ENCODE measurements around the gene PLCL2. TPM values are rescaled to one million over a fixed set of nuclear protein-coding genes. Genes with fewer than 3 reads are reported as not detected.

PLCL2 gene
- total and polyA plus RNA-seq, 2 donors (not counting 1 experiment from before 2014, with no cell fraction given), result 4.0 to 11.9 TPM

GRCh38 chr3:16868513-16868912 is 16.2 kb upstream of the PLCL2 start:
- Histone ChIP-seq H4K20me1 (ENCODE audit: control insufficient read depth, extremely low read depth, insufficient read depth, low read length) (no peaks in the 10 kb centered on the region), H3K27me3 (ENCODE audit: control insufficient read depth, insufficient read depth, low read length) (no peaks in the 10 kb centered on the region), H2AFZ (ENCODE audit: low read length) (no peak overlapping the region), H3K4me1 (ENCODE audit: control insufficient read depth, extremely low read depth, insufficient read depth, low read length) (no peaks in the 10 kb centered on the region), H3K9me3 (ENCODE audit: control insufficient read depth, insufficient read depth, low read depth, low read length) (no peaks in the 10 kb centered on the region), H3K27ac (ENCODE audit: insufficient read depth, low read length) (no peak overlapping the region), H3K4me3 (replicated peaks in 1 of 4; ENCODE audit: control extremely low read depth in 1 of 4, insufficient read depth in 1 of 4, low read depth in 3 of 4, low read length in 4 of 4) (no peak overlapping the region), H3K36me3 (ENCODE audit: control insufficient read depth, insufficient read depth, low read length) (no peaks in the 10 kb centered on the region), H3K9ac (ENCODE audit: insufficient read depth, low read length) (no peak overlapping the region), H3K79me2 (ENCODE audit: control insufficient read depth, insufficient read depth, low read length) (no peaks in the 10 kb centered on the region), H3K4me2 (ENCODE audit: extremely low read depth, insufficient read depth, low read length) (no peak overlapping the region)
- no peak for DNase-seq (ENCODE audit: low read depth in 2 of 2)
- no peak for TF ChIP-seq EZH2 (IDR thresholded peaks at IDR 0.05; ENCODE audit: low read length, missing control alignments)
- TF ChIP-seq CTCF (conservative IDR thresholded peaks at IDR 0.05 in 1 of 2, IDR thresholded peaks at IDR 0.05 in 1 of 2; ENCODE audit: low read depth in 1 of 2, low read length in 2 of 2), result no peak

GRCh38 chr3:16869261-16870005 is 15.3 kb upstream of the PLCL2 start:
- no peaks in the 10 kb centered on the region for H3K27me3 ChIP-seq (ENCODE audit: control insufficient read depth, insufficient read depth, low read length)
- DNase-seq (ENCODE audit: low read depth in 2 of 2), result peak in 1 of 2 donors; percentile 33
- H3K36me3 ChIP-seq (ENCODE audit: control insufficient read depth, insufficient read depth, low read length), result no peaks in the 10 kb centered on the region
- TF ChIP-seq CTCF (conservative IDR thresholded peaks at IDR 0.05 in 1 of 2, IDR thresholded peaks at IDR 0.05 in 1 of 2; ENCODE audit: low read depth in 1 of 2, low read length in 2 of 2) (no peak), EZH2 (IDR thresholded peaks at IDR 0.05; ENCODE audit: low read length, missing control alignments) (no peak)
- H3K9me3 ChIP-seq (ENCODE audit: control insufficient read depth, insufficient read depth, low read depth, low read length), result no peaks in the 10 kb centered on the region
- no peak overlapping the region for H3K27ac ChIP-seq (ENCODE audit: insufficient read depth, low read length)
- no peak overlapping the region for H3K4me3 ChIP-seq (replicated peaks in 1 of 4; ENCODE audit: control extremely low read depth in 1 of 4, insufficient read depth in 1 of 4, low read depth in 3 of 4, low read length in 4 of 4)
- no peaks in the 10 kb centered on the region for H3K79me2 ChIP-seq (ENCODE audit: control insufficient read depth, insufficient read depth, low read length)
- no peak overlapping the region for H3K9ac ChIP-seq (ENCODE audit: insufficient read depth, low read length)
- no peaks in the 10 kb centered on the region for H4K20me1 ChIP-seq (ENCODE audit: control insufficient read depth, extremely low read depth, insufficient read depth, low read length)
- no peaks in the 10 kb centered on the region for H3K4me1 ChIP-seq (ENCODE audit: control insufficient read depth, extremely low read depth, insufficient read depth, low read length)
- H3K4me2 ChIP-seq (ENCODE audit: extremely low read depth, insufficient read depth, low read length), result no peak overlapping the region
- H2AFZ ChIP-seq (ENCODE audit: low read length), result no peak overlapping the region

- no peaks in the 10 kb centered on the region for H3K4me1 ChIP-seq (ENCODE audit: control insufficient read depth, extremely low read depth, insufficient read depth, low read length)
- no peaks in the 10 kb centered on the region for H3K9me3 ChIP-seq (ENCODE audit: control insufficient read depth, insufficient read depth, low read depth, low read length)
- DNase-seq (ENCODE audit: low read depth in 2 of 2), result peak in 1 of 2 donors; percentile 60
- no peak overlapping the region for H3K4me3 ChIP-seq (replicated peaks in 1 of 4; ENCODE audit: control extremely low read depth in 1 of 4, insufficient read depth in 1 of 4, low read depth in 3 of 4, low read length in 4 of 4)
- H3K27me3 ChIP-seq (ENCODE audit: control insufficient read depth, insufficient read depth, low read length), result no peaks in the 10 kb centered on the region
- no peak overlapping the region for H3K4me2 ChIP-seq (ENCODE audit: extremely low read depth, insufficient read depth, low read length)
- H3K9ac ChIP-seq (ENCODE audit: insufficient read depth, low read length), result no peak overlapping the region
- H3K79me2 ChIP-seq (ENCODE audit: control insufficient read depth, insufficient read depth, low read length), result no peaks in the 10 kb centered on the region
- H3K36me3 ChIP-seq (ENCODE audit: control insufficient read depth, insufficient read depth, low read length), result no peaks in the 10 kb centered on the region
- no peaks in the 10 kb centered on the region for H4K20me1 ChIP-seq (ENCODE audit: control insufficient read depth, extremely low read depth, insufficient read depth, low read length)
- H2AFZ ChIP-seq (ENCODE audit: low read length), result no peak overlapping the region
- H3K27ac ChIP-seq (ENCODE audit: insufficient read depth, low read length), result no peak overlapping the region
- TF ChIP-seq EZH2 (IDR thresholded peaks at IDR 0.05; ENCODE audit: low read length, missing control alignments), result no peak
- no peak for TF ChIP-seq CTCF (conservative IDR thresholded peaks at IDR 0.05 in 1 of 2, IDR thresholded peaks at IDR 0.05 in 1 of 2; ENCODE audit: low read depth in 1 of 2, low read length in 2 of 2)
These were observed 12.6 kb upstream of the PLCL2 start for GRCh38 chr3:16871915-16872842.
